SK-N-SH (cell line): ENCODE data around the gene RABL6. TPM values are rescaled to one million over a fixed set of nuclear protein-coding genes. Genes with fewer than 3 reads are reported as not detected.

Experiments used
- CTCF ChIA-PET: fragments of 300-600, 350-600 bp; formaldehyde crosslinking; extraction: SDS; loops from one replicate; lab custom pipeline; 2021; lab: Yijun Ruan, JAX
- POLR2A ChIA-PET: fragments of 350-600 bp; sonication (Branson Sonifier 250); formaldehyde crosslinking; extraction: SDS; loops from one replicate; lab custom pipeline; 2020; ENCODE audit warnings: antibody characterized with exemption, inconsistent platforms; lab: Yijun Ruan, JAX
- DNase-seq: peaks from one replicate; pipeline ENCODE4 v3.0.0; 2012
- H2AFZ ChIP-seq: fragments of 200-600 bp; sonication (generic); 2 replicates; pipeline ENCODE4 v1.8.1; 2016; ENCODE audit warnings: antibody characterized with exemption, mild to moderate bottlenecking, low read depth
- H3F3A ChIP-seq: fragments of 200-600 bp; sonication (generic); replicated peaks from 2 replicates; pipeline ENCODE3; 2016; ENCODE audit warnings: antibody characterized with exemption, mild to moderate bottlenecking; ENCODE audit not compliant: insufficient read depth
- H3K27ac ChIP-seq, 2 experiments: fragments of 200-500 bp in 1 of 2; fragments of 200-600 bp in 1 of 2; sonication (Bioruptor generic) in 1 of 2; sonication (generic), shearing (Covaris generic) in 1 of 2; 2 replicates each; pipeline versions ENCODE4 v1.5.1 to v1.6.1; 2014 to 2016; ENCODE audit warnings: low read depth in 2 of 2, inconsistent platforms in 1 of 2, low read length in 1 of 2, mild to moderate bottlenecking in 1 of 2, mixed read lengths in 1 of 2
- H3K27me3 ChIP-seq: fragments of 200-600 bp; sonication (generic), shearing (Covaris generic); 2 replicates; pipeline ENCODE4 v1.6.1; 2016; ENCODE audit warnings: mixed run types; ENCODE audit not compliant: insufficient read depth
- H3K36me3 ChIP-seq, 2 experiments: fragments of 200-500 bp in 1 of 2; fragments of 200-600 bp in 1 of 2; sonication (Bioruptor generic) in 1 of 2; sonication (generic) in 1 of 2; replicated peaks in 1 of 2; 2 replicates each; pipeline versions ENCODE3 to v1.5.1; 2014 to 2016; ENCODE audit warnings: low read length in 1 of 2, mild to moderate bottlenecking in 1 of 2; ENCODE audit not compliant: insufficient read depth in 2 of 2, control insufficient read depth in 1 of 2
- H3K4me1 ChIP-seq, 2 experiments: fragments of 200-500 bp in 1 of 2; fragments of 200-600 bp in 1 of 2; sonication (Bioruptor generic) in 1 of 2; sonication (generic), shearing (Covaris generic) in 1 of 2; 2 replicates each; pipeline versions ENCODE4 v1.5.1 to v1.6.1; 2014 to 2016; ENCODE audit warnings: low read depth in 1 of 2, low read length in 1 of 2, mixed run types in 1 of 2; ENCODE audit not compliant: insufficient read depth in 2 of 2, control insufficient read depth in 1 of 2
- H3K4me2 ChIP-seq: fragments of 200-600 bp; sonication (generic), shearing (Covaris generic); 2 replicates; pipeline ENCODE4 v1.6.1; 2017; ENCODE audit warnings: mixed run types
- H3K4me3 ChIP-seq, 2 experiments: fragments of 200-500 bp in 1 of 2; fragments of 200-600 bp in 1 of 2; sonication (Bioruptor generic) in 1 of 2; sonication (generic), shearing (Covaris generic) in 1 of 2; 2 replicates each; pipeline versions ENCODE4 v1.5.1 to v1.8.1; 2014 to 2016; ENCODE audit warnings: low read depth in 2 of 2, inconsistent platforms in 1 of 2, low read length in 1 of 2, mild to moderate bottlenecking in 1 of 2, mixed read lengths in 1 of 2, moderate library complexity in 1 of 2
- H3K79me2 ChIP-seq: fragments of 200-600 bp; sonication (generic); 2 replicates; pipeline ENCODE4 v1.8.1; 2017; ENCODE audit warnings: mild to moderate bottlenecking; ENCODE audit not compliant: insufficient read depth
- H3K9ac ChIP-seq: fragments of 200-600 bp; sonication (generic); 2 replicates; pipeline ENCODE4 v1.6.1; 2017; ENCODE audit warnings: mixed run types
- H3K9me2 ChIP-seq: fragments of 200-600 bp; sonication (generic); 2 replicates; pipeline ENCODE4 v1.6.1; 2017; ENCODE audit warnings: mixed run types
- H3K9me3 ChIP-seq: fragments of 200-600 bp; sonication (generic); 2 replicates; pipeline ENCODE4 v1.6.1; 2017; ENCODE audit warnings: mixed run types, mild to moderate bottlenecking, moderate library complexity
- H4K20me1 ChIP-seq: fragments of 200-600 bp; sonication (generic); 2 replicates; pipeline ENCODE4 v1.6.1; 2017; ENCODE audit warnings: mild to moderate bottlenecking, mixed run types; ENCODE audit not compliant: insufficient read depth
- FOXM1 ChIP-seq: IDR thresholded peaks from 2 replicates; pipeline ENCODE4 v1.4.0; 2012; ENCODE audit warnings: low read depth, mild to moderate bottlenecking
- GABPA ChIP-seq: IDR thresholded peaks from 2 replicates; pipeline ENCODE4 v1.4.0; 2012; ENCODE audit warnings: low read depth, mild to moderate bottlenecking
- GATA2 ChIP-seq: sonication (generic); formaldehyde crosslinking; IDR thresholded peaks from 2 replicates; pipeline ENCODE4 v1.5.0; 2020; ENCODE audit warnings: mild to moderate bottlenecking, missing genetic modification reagents
- MEF2A ChIP-seq: IDR thresholded peaks from 2 replicates; pipeline ENCODE4 v1.4.0; 2012; ENCODE audit warnings: low read depth, borderline replicate concordance
- REST ChIP-seq: IDR thresholded peaks from 2 replicates; pipeline ENCODE4 v1.6.1; 2012; ENCODE audit warnings: mild to moderate bottlenecking, low read depth, low read length, moderate library complexity
- RFX5 ChIP-seq: IDR thresholded peaks from 2 replicates; pipeline ENCODE4 v1.6.1; 2012; ENCODE audit warnings: mild to moderate bottlenecking, improper control_type of control experiment, low read length
- SIN3A ChIP-seq: IDR thresholded peaks from 2 replicates; pipeline ENCODE4 v1.6.1; 2012; ENCODE audit warnings: low read depth, mild to moderate bottlenecking, low read length, moderate library complexity, borderline replicate concordance
- SMC3 ChIP-seq: IDR thresholded peaks from 2 replicates; pipeline ENCODE4 v1.6.1; 2012; ENCODE audit warnings: low read depth, low read length, improper control_type of control experiment
- USF1 ChIP-seq: IDR thresholded peaks from 2 replicates; pipeline ENCODE4 v1.4.0; 2012; ENCODE audit warnings: low read depth, borderline replicate concordance
- USF2 ChIP-seq: fragments of 150-350 bp; IDR thresholded peaks from 2 replicates; pipeline ENCODE4 v1.6.1; 2017; ENCODE audit warnings: antibody characterized with exemption, low read length, low read depth, borderline replicate concordance
- YY1 ChIP-seq: IDR thresholded peaks from 2 replicates; pipeline ENCODE4 v1.4.0; 2012; ENCODE audit warnings: low read depth, mild to moderate bottlenecking
- ZBTB33 ChIP-seq: IDR thresholded peaks from 2 replicates; pipeline ENCODE4 v1.4.0; 2012; ENCODE audit warnings: low read depth, borderline replicate concordance
- WGBS: methylation state at CpG from one replicate; pipeline ENCODE4 v1.1.6; 2017; ENCODE audit warnings: low lambda C conversion rate; 5-methylcytosine and 5-hydroxymethylcytosine counted together
- polyA plus RNA-seq, 3 experiments: library from polyadenylated mRNA; depleted of rRNA; stranded (reverse); fragments of >200 nt; gene quantifications; 2 replicates each; pipeline ENCODE4 v1.2.3, GENCODE V29; 2012

Gene RABL6
- polyA plus RNA-seq, 1 of the 3 experiments (the other 2 are of a cell fraction) = 43.6 TPM

- peaks cover 49% of the 10 kb centered on the region for H3K79me2 ChIP-seq
- TF ChIP-seq YY1 = no peak
- TF ChIP-seq RFX5 = no peak
- no peak for TF ChIP-seq SMC3
- TF ChIP-seq USF2 = no peak
- no peak for TF ChIP-seq REST
- no peak for TF ChIP-seq GABPA
- TF ChIP-seq FOXM1 = no peak
- TF ChIP-seq MEF2A = no peak
- TF ChIP-seq SIN3A = no peak
- TF ChIP-seq ZBTB33 = no peak
- TF ChIP-seq USF1 = no peak
- TF ChIP-seq GATA2 (CRISPR knock-in tag) = no peak
- H3K27ac ChIP-seq = no peak overlapping the region
- 97% methylated on average over 76 of the region's 83 CpGs for WGBS
- no peaks in the 10 kb centered on the region for H3K4me1 ChIP-seq
- H3K36me3 ChIP-seq = peaks cover 11 to 20% of the 10 kb centered on the region in 2 experiments
- peaks cover 19% of the 10 kb centered on the region; the same call in 1 of the 2 replicates for H4K20me1 ChIP-seq
- H3K4me2 ChIP-seq = no peak overlapping the region
- H3K4me3 ChIP-seq = no peak overlapping the region
- peaks cover 6% of the 10 kb centered on the region for H3F3A ChIP-seq
- H3K9ac ChIP-seq = no peak overlapping the region
- ChIA-PET POLR2A (no interaction called here), CTCF (interaction anchor here (1.3 kb wide), 1 partner anchor 14 kb away, joined by 3 read pairs; no protein-coding TSS in a partner anchor)
- no peaks in the 10 kb centered on the region for H3K9me2 ChIP-seq
- H2AFZ ChIP-seq = no peak overlapping the region
- H3K27me3 ChIP-seq = no peaks in the 10 kb centered on the region
- DNase-seq = no peak
- H3K9me3 ChIP-seq = no peaks in the 10 kb centered on the region
Observed at GRCh38 chr9:136820971-136821825, 13.4 kb downstream of the RABL6 start.
